Measurements from ENCODE around the gene CHRNA1.

DNA sequence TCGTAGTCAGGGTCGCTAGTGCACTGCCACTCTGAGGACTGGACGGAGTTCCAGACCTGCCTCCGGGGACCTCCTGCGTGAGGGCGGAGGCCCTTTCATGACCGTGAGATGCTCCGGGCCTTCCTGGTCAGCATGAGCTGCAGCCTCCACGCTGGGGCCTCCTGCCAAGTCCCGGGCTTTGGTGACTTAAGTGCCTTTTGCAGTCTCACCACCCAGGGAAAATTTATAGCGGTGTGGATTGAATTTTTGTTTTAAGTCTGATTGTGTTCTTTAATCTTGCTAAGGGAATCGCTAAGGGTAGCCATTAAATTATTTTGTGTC lies 33.6 kb downstream of the CHRNA1 start:
- no peak for TF ChIP-seq FOSL1 (IDR thresholded peaks at IDR 0.05; ENCODE audit: low read depth)
- TF ChIP-seq, protein P1, sequence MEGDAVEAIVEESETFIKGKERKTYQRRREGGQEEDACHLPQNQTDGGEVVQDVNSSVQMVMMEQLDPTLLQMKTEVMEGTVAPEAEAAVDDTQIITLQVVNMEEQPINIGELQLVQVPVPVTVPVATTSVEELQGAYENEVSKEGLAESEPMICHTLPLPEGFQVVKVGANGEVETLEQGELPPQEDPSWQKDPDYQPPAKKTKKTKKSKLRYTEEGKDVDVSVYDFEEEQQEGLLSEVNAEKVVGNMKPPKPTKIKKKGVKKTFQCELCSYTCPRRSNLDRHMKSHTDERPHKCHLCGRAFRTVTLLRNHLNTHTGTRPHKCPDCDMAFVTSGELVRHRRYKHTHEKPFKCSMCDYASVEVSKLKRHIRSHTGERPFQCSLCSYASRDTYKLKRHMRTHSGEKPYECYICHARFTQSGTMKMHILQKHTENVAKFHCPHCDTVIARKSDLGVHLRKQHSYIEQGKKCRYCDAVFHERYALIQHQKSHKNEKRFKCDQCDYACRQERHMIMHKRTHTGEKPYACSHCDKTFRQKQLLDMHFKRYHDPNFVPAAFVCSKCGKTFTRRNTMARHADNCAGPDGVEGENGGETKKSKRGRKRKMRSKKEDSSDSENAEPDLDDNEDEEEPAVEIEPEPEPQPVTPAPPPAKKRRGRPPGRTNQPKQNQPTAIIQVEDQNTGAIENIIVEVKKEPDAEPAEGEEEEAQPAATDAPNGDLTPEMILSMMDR (IDR thresholded peaks at IDR 0.05 in 2 of 3, conservative IDR thresholded peaks at IDR 0.05 in 1 of 3; ENCODE audit: borderline replicate concordance in 1 of 3, insufficient read depth in 1 of 3, low read depth in 2 of 3, low read length in 2 of 3) = no peak
